SK-N-DZ (cell line): Measurements from ENCODE around the gene COCH.
"Not testable (repeated sequence)": the region's sequence is repeated elsewhere in the genome, so short reads cannot be mapped to it uniquely, and the experiment has no call there.

ENCODE experiments used
- DNase-seq: peaks from one replicate; pipeline ENCODE4 v3.0.0-alpha.2; 2015; ENCODE audit warnings: low spot score

Gene COCH

DNA sequence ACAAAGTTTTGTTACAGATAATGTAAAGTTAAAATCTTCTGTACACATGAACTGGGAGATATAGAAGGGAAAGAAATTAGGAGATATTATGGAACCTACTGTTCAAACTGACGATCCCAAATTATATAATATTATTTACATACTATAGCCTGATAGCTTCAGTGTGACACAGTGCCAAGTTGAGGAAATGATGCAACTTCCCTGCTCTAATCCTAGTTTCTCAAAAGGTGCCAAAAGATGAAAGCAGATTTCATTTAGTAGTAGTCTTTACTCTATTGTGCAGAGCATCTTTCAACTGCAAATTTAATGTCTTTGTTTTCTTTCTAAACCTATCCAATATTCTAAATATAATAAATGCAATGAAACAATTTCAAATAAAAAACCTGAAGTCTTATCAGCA, 46.9 kb downstream of the COCH start:
- no peak for DNase-seq

DNA sequence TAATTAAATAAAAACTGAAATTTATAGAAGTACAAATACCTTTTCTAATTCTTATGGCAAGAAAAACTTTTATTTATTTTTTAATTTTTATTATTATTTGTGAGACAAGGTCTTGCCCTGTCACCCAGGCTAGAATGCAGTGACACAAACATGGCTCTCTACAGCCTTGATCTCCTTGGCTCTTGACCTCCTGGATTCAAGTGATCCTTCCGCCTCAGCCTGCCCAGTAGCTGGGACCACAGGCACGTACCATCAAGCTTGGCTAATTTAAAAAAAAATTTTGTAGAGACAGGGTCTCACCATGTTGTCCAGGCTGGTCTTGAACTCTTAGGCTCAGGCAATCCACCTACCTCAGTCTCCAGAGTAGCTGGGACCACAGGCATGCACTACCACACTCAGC, 47.4 kb downstream of the COCH start:
- DNase-seq: no peak

GRCh38 chr14:30925254-30925653, 50.9 kb downstream of the COCH start:
- no peak for DNase-seq

DNA sequence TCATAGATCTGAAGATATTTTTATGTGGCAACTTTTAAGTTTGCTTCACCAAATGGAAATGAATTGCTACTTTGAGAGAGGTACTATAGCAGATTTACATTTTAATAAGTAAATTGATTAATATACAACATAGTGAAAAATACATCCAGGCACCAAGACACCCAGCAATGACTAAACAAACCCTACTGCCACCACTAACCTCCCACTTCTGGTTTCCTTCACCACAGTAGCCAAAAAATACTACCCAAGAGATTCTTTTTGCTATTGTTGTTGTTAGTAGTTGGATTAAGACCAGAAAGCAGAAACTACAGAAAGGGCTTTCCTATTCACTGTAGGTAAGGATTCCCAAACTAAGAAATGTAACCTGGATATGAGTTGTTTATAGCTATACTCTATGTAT, 54.1 kb downstream of the COCH start:
- DNase-seq: no peak

GRCh38 chr14:30933937-30934336, 59.6 kb downstream of the COCH start:
- DNase-seq: not testable (repeated sequence)

DNA sequence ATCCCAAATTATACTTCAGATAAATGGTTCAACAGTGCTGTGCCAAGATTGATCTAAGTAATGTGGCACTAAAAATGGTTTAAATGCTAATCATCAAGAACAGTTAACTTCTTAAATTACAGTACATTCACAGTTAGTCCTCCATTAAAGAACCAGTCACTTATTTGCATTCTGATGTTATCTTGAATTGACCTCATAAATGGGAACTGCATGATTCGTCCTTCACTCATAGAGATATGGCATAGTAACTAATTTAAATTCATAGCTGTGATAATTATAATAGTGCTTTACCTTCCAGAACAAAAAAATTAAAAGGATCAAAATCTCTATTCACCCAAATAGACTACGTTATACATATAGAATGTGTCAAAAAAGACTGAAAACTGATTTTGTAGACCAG, 61.1 kb downstream of the COCH start:
- no peak for DNase-seq

DNA sequence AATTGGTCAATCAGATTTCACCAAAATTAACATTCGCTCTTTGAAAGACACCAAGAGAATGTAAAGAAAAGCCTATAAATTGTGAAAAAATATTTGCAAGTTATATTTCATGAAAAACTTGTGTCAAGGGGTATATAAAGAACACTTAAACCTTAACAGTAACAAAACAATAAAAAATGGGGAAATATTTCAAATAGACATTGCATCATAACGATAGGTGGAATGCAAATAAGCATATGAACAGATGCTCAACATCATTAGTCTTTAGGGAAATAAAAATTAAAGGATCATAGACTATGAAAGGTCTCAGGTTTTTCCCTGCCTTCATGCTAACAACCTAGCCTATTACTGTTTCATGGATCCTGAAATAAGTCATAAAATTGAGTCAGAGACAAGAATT, 64.3 kb downstream of the COCH start:
- no peak for DNase-seq
